Activated T-cell treated with anti-CD3 and anti-CD28 coated beads for 48 hours (primary cell): ENCODE data around the gene RNF103.
"Not testable (repeated sequence)": the region's sequence is repeated elsewhere in the genome, so short reads cannot be mapped to it uniquely, and the experiment has no call there.

Experiments
- DNase-seq: peaks from one replicate; pipeline ENCODE4 v3.0.0-alpha.2; 2020; ENCODE audit warnings: low read depth

RNF103 gene

GRCh38 chr2:86624267-86624547 lies 542 bp upstream of the RNF103 start:
- DNase-seq, result no peak

GRCh38 chr2:86623043-86623493 lies 597 bp downstream of the RNF103 start:
- peak; percentile 36 for DNase-seq

- no peak for DNase-seq
These were observed 1.1 kb downstream of the RNF103 start for GRCh38 chr2:86622519-86623042.

GRCh38 chr2:86621280-86621943 lies 2.3 kb downstream of the RNF103 start:
- DNase-seq, result no peak

- DNase-seq, result no peak
These were observed 5.9 kb downstream of the RNF103 start for GRCh38 chr2:86617738-86618137.

GRCh38 chr2:86617153-86617552 lies 6.5 kb downstream of the RNF103 start:
- DNase-seq, result no peak

GRCh38 chr2:86616502-86616901 lies 7.2 kb downstream of the RNF103 start:
- no peak for DNase-seq

- DNase-seq, result no peak
These were observed 8.1 kb downstream of the RNF103 start for GRCh38 chr2:86615596-86615995.

GRCh38 chr2:86613515-86613914 lies 10.2 kb downstream of the RNF103 start:
- DNase-seq, result no peak

GRCh38 chr2:86610871-86611270 lies 12.8 kb downstream of the RNF103 start:
- no peak for DNase-seq

GRCh38 chr2:86608832-86609410 lies 14.7 kb downstream of the RNF103 start:
- DNase-seq, result no peak

GRCh38 chr2:86603905-86604304 lies 19.8 kb downstream of the RNF103 start:
- DNase-seq, result no peak

- DNase-seq, result no peak
These were observed 24.7 kb downstream of the RNF103 start for GRCh38 chr2:86598966-86599365.

GRCh38 chr2:86596118-86596517 lies 27.5 kb downstream of the RNF103 start:
- DNase-seq, result no peak

GRCh38 chr2:86593266-86593665 lies 30.4 kb downstream of the RNF103 start:
- DNase-seq, result no peak

- DNase-seq, result no peak
These were observed 31.0 kb downstream of the RNF103 start for GRCh38 chr2:86592547-86593230.

GRCh38 chr2:86589701-86590100 lies 34.0 kb downstream of the RNF103 start:
- not testable (repeated sequence) for DNase-seq

- no peak for DNase-seq
These were observed 39.3 kb downstream of the RNF103 start for GRCh38 chr2:86584151-86584913.

GRCh38 chr2:86580560-86580959 lies 43.1 kb downstream of the RNF103 start:
- DNase-seq, result no peak

GRCh38 chr2:86577817-86578456 lies 45.7 kb downstream of the RNF103 start:
- DNase-seq, result no peak

GRCh38 chr2:86570059-86570458 lies 53.6 kb downstream of the RNF103 start:
- DNase-seq, result no peak

GRCh38 chr2:86566821-86567190 lies 56.9 kb downstream of the RNF103 start:
- DNase-seq, result no peak
